Panc1 (cell line): ENCODE data around the gene P2RY10.

ENCODE experiments used
- CTCF ChIP-seq: fragments of 450-650 bp; IDR thresholded peaks from 2 replicates; pipeline ENCODE4 v1.5.1; 2017; ENCODE audit warnings: mild to moderate bottlenecking
- POLR2AphosphoS5 ChIP-seq: IDR thresholded peaks from 2 replicates; pipeline ENCODE4 v1.6.1; 2012; ENCODE audit warnings: mild to moderate bottlenecking, low read depth, low read length, moderate library complexity
- REST ChIP-seq, 2 experiments: IDR thresholded peaks; 2 replicates each; pipeline ENCODE4 v1.6.1; 2011 to 2012; ENCODE audit warnings: low read depth in 2 of 2, control low read depth in 1 of 2, low read length in 1 of 2, mild to moderate bottlenecking in 1 of 2, moderate library complexity in 1 of 2; ENCODE audit not compliant: insufficient read depth in 1 of 2

- TF ChIP-seq POLR2AphosphoS5 (no peak), REST (IDR thresholded peaks at IDR 0.05; ENCODE audit: insufficient read depth in 1 of 2, low read depth in 2 of 2, low read length in 1 of 2) (no peak), CTCF (no peak)
Measured at GRCh38 chrX:78979789-78980464, 34.7 kb downstream of the P2RY10 start.
